GM23248 (cell line): Measurements from ENCODE around the gene PPM1L.

Experiments used
- EZH2 ChIP-seq: fragments of 200-600 bp; sonication (generic); IDR thresholded peaks from 2 replicates; pipeline ENCODE4 v1.6.1; 2018; ENCODE audit warnings: antibody characterized with exemption, mild to moderate bottlenecking; ENCODE audit not compliant: insufficient read depth, poor library complexity, severe bottlenecking
- EZH2phosphoT487 ChIP-seq: fragments of 200-600 bp; sonication (generic); IDR thresholded peaks from 2 replicates; pipeline ENCODE4 v1.6.1; 2018; ENCODE audit warnings: antibody characterized with exemption, moderate library complexity, mild to moderate bottlenecking, low read depth; ENCODE audit not compliant: insufficient read depth

DNA sequence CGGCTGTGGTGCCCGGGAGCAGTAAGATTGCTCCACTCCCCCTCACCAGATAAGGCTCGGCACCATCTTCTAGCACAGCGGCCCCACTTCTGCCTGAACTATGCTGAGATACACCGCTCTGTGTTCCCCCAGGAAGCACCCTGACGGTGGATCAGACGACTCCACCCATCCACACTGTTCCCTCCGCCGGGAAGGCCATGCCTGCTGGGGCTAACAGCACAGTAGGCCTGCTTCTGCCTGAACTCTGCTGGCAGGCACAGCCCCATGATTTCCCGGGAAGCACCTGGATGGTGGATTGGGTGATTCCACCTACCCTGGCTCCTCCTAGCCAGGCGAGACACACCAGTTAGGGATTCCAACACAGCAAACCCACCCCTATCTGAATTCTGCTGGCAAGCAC, 36.3 kb upstream of the PPM1L start:
- TF ChIP-seq EZH2 (no peak), EZH2phosphoT487 (no peak)
